ENCODE data around the gene MCTP1.

DNA sequence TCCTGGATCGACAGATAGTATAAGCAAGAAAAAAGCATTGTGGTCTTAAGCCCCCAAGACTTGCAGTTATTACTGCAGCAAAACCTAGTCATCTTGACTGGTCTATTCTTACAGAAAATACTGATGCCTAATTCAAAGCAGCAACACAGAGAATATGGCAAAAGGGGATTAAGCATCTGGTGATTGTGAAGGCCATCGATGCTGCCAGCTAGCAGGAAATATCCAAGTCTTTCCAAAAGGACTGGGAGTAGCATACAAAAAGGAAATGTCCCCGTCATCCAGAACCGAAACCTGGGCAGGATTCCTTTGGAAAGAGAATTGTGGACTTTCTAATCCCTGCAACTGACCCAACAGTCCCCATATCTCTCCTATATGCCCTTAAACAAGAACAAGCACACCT is 534.2 kb downstream of the MCTP1 start:
- TF ChIP-seq ZFP30 (CRISPR knock-in tag; IDR thresholded peaks at IDR 0.05) (no peak), BACH2 (CRISPR knock-in tag; IDR thresholded peaks at IDR 0.05; ENCODE audit: borderline replicate concordance) (no peak), ZFP3 (CRISPR knock-in tag; IDR thresholded peaks at IDR 0.05) (no peak), ZC3H10 (CRISPR knock-in tag; IDR thresholded peaks at IDR 0.05) (no peak), CSDC2 (CRISPR knock-in tag; IDR thresholded peaks at IDR 0.05) (no peak)
- TF ChIP-seq, protein P1, sequence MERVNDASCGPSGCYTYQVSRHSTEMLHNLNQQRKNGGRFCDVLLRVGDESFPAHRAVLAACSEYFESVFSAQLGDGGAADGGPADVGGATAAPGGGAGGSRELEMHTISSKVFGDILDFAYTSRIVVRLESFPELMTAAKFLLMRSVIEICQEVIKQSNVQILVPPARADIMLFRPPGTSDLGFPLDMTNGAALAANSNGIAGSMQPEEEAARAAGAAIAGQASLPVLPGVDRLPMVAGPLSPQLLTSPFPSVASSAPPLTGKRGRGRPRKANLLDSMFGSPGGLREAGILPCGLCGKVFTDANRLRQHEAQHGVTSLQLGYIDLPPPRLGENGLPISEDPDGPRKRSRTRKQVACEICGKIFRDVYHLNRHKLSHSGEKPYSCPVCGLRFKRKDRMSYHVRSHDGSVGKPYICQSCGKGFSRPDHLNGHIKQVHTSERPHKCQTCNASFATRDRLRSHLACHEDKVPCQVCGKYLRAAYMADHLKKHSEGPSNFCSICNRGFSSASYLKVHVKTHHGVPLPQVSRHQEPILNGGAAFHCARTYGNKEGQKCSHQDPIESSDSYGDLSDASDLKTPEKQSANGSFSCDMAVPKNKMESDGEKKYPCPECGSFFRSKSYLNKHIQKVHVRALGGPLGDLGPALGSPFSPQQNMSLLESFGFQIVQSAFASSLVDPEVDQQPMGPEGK (CRISPR knock-in tag; IDR thresholded peaks at IDR 0.05; ENCODE audit: borderline replicate concordance), result no peak
- TF ChIP-seq, protein P2, sequence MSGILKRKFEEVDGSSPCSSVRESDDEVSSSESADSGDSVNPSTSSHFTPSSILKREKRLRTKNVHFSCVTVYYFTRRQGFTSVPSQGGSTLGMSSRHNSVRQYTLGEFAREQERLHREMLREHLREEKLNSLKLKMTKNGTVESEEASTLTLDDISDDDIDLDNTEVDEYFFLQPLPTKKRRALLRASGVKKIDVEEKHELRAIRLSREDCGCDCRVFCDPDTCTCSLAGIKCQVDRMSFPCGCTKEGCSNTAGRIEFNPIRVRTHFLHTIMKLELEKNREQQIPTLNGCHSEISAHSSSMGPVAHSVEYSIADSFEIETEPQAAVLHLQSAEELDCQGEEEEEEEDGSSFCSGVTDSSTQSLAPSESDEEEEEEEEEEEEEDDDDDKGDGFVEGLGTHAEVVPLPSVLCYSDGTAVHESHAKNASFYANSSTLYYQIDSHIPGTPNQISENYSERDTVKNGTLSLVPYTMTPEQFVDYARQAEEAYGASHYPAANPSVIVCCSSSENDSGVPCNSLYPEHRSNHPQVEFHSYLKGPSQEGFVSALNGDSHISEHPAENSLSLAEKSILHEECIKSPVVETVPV (CRISPR knock-in tag; IDR thresholded peaks at IDR 0.05), result no peak
- TF ChIP-seq, protein P3, sequence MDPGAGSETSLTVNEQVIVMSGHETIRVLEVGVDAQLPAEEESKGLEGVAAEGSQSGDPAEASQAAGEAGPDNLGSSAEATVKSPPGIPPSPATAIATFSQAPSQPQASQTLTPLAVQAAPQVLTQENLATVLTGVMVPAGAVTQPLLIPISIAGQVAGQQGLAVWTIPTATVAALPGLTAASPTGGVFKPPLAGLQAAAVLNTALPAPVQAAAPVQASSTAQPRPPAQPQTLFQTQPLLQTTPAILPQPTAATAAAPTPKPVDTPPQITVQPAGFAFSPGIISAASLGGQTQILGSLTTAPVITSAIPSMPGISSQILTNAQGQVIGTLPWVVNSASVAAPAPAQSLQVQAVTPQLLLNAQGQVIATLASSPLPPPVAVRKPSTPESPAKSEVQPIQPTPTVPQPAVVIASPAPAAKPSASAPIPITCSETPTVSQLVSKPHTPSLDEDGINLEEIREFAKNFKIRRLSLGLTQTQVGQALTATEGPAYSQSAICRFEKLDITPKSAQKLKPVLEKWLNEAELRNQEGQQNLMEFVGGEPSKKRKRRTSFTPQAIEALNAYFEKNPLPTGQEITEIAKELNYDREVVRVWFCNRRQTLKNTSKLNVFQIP (CRISPR knock-in tag; IDR thresholded peaks at IDR 0.05; ENCODE audit: borderline replicate concordance, low read depth), result no peak
- TF ChIP-seq, protein P4, sequence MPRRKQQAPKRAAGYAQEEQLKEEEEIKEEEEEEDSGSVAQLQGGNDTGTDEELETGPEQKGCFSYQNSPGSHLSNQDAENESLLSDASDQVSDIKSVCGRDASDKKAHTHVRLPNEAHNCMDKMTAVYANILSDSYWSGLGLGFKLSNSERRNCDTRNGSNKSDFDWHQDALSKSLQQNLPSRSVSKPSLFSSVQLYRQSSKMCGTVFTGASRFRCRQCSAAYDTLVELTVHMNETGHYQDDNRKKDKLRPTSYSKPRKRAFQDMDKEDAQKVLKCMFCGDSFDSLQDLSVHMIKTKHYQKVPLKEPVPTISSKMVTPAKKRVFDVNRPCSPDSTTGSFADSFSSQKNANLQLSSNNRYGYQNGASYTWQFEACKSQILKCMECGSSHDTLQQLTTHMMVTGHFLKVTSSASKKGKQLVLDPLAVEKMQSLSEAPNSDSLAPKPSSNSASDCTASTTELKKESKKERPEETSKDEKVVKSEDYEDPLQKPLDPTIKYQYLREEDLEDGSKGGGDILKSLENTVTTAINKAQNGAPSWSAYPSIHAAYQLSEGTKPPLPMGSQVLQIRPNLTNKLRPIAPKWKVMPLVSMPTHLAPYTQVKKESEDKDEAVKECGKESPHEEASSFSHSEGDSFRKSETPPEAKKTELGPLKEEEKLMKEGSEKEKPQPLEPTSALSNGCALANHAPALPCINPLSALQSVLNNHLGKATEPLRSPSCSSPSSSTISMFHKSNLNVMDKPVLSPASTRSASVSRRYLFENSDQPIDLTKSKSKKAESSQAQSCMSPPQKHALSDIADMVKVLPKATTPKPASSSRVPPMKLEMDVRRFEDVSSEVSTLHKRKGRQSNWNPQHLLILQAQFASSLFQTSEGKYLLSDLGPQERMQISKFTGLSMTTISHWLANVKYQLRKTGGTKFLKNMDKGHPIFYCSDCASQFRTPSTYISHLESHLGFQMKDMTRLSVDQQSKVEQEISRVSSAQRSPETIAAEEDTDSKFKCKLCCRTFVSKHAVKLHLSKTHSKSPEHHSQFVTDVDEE (CRISPR knock-in tag; IDR thresholded peaks at IDR 0.05), result no peak

Measured in SK-N-SH treated with all-trans-retinoic acid at 6 μM for 48 hours (cell line).